ENCODE data around the gene SPTB.

The SPTB gene

DNA sequence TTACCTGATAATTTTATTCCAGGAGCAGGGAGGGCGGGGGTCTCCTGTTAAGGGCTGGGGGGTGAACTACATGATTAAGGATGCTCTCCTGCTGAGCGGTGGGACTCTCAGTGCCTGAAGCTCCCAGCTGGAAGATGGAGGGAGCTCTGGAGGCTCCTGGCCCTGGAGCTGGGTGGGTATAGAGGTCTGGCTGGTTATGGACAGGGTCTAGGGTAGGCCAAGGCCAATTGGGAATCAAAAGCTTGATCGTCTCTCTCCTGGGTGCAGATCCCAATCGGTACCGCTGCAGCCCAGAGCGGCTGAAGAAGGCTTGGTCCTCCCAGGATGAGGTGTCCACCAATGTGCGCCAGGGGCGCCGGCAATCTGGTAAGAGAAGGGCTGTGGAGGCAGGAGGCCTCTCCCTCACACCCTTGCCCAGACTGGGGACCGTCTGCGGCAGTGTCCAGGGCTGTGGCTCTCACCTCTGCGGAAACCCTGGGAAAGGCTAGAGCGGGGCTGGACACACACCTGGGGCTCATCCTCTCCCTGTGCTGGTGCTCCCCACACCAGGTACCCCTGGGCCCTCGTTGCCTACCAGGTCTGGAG, 147.1 kb downstream of the SPTB start:
- Histone ChIP-seq H3K4me3 (ENCODE audit: insufficient read depth, low read depth, low read length) (no peak overlapping the region), H3K36me3 (ENCODE audit: control insufficient read depth, insufficient read depth, low read length) (peaks cover 57% of the 10 kb centered on the region), H3K27me3 (ENCODE audit: control insufficient read depth, insufficient read depth, low read length, poor library complexity, severe bottlenecking) (no peaks in the 10 kb centered on the region), H3K27ac (ENCODE audit: insufficient read depth, low read depth, low read length, poor library complexity, severe bottlenecking) (no peak overlapping the region), H3K9me3 (ENCODE audit: control insufficient read depth, low read length) (no peaks in the 10 kb centered on the region), H3K4me1 (ENCODE audit: control insufficient read depth, insufficient read depth, low read length) (peaks cover 32% of the 10 kb centered on the region)
- 97% methylated on average over 14 of the region's 14 CpGs for WGBS, 2 experiments

DNA sequence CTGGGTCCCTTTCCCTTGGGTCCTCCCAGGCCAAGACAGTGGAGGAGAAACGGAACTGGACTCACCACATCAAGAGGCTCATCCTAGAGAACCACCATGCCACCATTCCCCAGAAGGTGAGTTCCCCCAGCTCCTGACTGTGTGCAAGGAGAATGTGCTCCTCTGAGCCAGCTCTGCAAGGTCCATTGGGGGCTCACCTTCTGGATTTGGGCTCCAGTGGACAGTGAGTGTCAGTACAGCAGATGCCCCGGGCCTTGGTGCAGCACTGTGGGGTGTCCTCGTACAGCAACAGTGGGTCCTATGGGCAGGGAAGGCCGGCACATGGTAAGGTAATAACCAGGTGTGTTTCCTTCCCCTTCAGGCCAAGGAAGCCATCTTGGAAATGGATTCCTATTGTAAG, 147.6 kb downstream of the SPTB start:
- Histone ChIP-seq H3K4me3 (ENCODE audit: insufficient read depth, low read depth, low read length) (no peak overlapping the region), H3K4me1 (ENCODE audit: control insufficient read depth, insufficient read depth, low read length) (peaks cover 30% of the 10 kb centered on the region), H3K27ac (ENCODE audit: insufficient read depth, low read depth, low read length, poor library complexity, severe bottlenecking) (no peak overlapping the region), H3K9me3 (ENCODE audit: control insufficient read depth, low read length) (no peaks in the 10 kb centered on the region), H3K27me3 (ENCODE audit: control insufficient read depth, insufficient read depth, low read length, poor library complexity, severe bottlenecking) (no peaks in the 10 kb centered on the region), H3K36me3 (ENCODE audit: control insufficient read depth, insufficient read depth, low read length) (peaks cover 54% of the 10 kb centered on the region)
- 95 to 99% methylated on average over 4 of the region's 4 CpGs for WGBS, 2 experiments

DNA sequence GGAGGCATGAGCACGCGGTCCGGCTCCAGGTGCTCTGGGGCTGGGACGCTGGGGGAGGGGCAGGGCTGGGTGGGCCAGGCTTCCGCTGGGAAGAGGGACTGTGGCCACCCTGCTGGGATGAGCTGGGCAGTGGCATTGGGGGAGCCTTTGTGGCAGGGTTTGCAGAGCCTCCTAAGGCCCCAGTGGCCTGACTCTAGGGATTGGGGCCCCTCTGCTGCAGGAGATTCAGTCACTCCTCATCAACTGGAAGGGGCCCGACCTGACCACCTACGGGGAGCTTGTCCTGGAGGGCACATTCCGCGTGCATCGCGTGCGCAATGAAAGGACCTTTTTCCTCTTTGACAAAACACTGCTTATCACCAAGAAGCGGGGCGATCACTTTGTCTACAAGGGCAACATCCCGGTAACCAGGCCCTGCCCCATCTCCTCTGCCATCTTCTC, 148.5 kb downstream of the SPTB start:
- Histone ChIP-seq H3K27me3 (ENCODE audit: control insufficient read depth, insufficient read depth, low read length, poor library complexity, severe bottlenecking) (no peaks in the 10 kb centered on the region), H3K36me3 (ENCODE audit: control insufficient read depth, insufficient read depth, low read length) (peaks cover 52% of the 10 kb centered on the region), H3K4me3 (ENCODE audit: insufficient read depth, low read depth, low read length) (no peak overlapping the region), H3K9me3 (ENCODE audit: control insufficient read depth, low read length) (no peaks in the 10 kb centered on the region), H3K4me1 (ENCODE audit: control insufficient read depth, insufficient read depth, low read length) (peaks cover 30% of the 10 kb centered on the region), H3K27ac (ENCODE audit: insufficient read depth, low read depth, low read length, poor library complexity, severe bottlenecking) (no peak overlapping the region)
- 94 to 96% methylated on average over 15 of the region's 15 CpGs for WGBS, 2 experiments

DNA sequence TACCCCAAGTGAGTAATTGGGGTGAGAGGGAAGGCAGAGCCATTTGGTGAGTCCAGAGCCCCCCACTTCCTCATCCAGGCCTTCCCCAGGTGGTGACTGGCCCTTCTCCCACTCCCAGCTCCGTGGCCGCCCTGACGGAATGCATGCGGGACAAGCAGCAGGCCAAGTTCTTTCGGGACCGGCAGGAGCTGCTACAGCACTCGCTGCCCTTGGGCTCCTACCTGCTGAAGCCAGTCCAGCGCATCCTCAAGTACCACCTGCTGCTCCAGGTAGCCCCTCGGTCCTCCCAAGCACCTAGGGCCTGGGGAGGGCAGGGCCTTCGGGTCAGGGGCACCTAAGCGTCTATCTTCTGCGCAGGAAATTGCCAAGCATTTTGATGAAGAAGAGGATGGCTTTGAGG, 149.0 kb downstream of the SPTB start:
- no peak overlapping the region for H3K27ac ChIP-seq (ENCODE audit: insufficient read depth, low read depth, low read length, poor library complexity, severe bottlenecking)
- no peaks in the 10 kb centered on the region for H3K9me3 ChIP-seq (ENCODE audit: control insufficient read depth, low read length)
- WGBS, 2 experiments, result 94 to 95% methylated on average over 12 of the region's 12 CpGs
- H3K27me3 ChIP-seq (ENCODE audit: control insufficient read depth, insufficient read depth, low read length, poor library complexity, severe bottlenecking), result no peaks in the 10 kb centered on the region
- peaks cover 31% of the 10 kb centered on the region for H3K4me1 ChIP-seq (ENCODE audit: control insufficient read depth, insufficient read depth, low read length)
- H3K4me3 ChIP-seq (ENCODE audit: insufficient read depth, low read depth, low read length), result no peak overlapping the region
- H3K36me3 ChIP-seq (ENCODE audit: control insufficient read depth, insufficient read depth, low read length), result peaks cover 47% of the 10 kb centered on the region

DNA sequence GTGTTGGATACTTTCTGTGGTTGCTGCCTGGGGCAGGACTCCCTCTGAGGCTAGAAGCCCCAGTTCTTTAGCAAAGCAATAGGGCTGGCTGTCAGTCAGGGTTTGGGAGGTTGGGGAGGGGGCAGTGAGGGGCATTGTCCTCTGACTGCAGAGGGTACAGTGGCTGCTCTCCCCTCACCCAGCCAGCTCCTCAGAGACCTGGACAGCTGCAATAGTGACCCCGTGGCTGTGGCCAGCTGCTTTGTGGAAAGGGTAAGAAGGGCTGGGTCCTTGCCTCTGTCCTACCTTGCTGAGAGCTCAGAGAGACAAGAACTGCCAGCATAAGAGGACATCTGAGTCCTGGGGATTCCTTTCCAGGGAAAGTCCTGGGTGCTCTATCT, 149.7 kb downstream of the SPTB start:
- Histone ChIP-seq H3K27me3 (ENCODE audit: control insufficient read depth, insufficient read depth, low read length, poor library complexity, severe bottlenecking) (no peaks in the 10 kb centered on the region), H3K27ac (ENCODE audit: insufficient read depth, low read depth, low read length, poor library complexity, severe bottlenecking) (no peak overlapping the region), H3K9me3 (ENCODE audit: control insufficient read depth, low read length) (no peaks in the 10 kb centered on the region), H3K36me3 (ENCODE audit: control insufficient read depth, insufficient read depth, low read length) (peaks cover 46% of the 10 kb centered on the region), H3K4me3 (ENCODE audit: insufficient read depth, low read depth, low read length) (no peak overlapping the region), H3K4me1 (ENCODE audit: control insufficient read depth, insufficient read depth, low read length) (peaks cover 33% of the 10 kb centered on the region)
- WGBS, 2 experiments, result 83 to 84% methylated on average over 1 of the region's 1 CpG

DNA sequence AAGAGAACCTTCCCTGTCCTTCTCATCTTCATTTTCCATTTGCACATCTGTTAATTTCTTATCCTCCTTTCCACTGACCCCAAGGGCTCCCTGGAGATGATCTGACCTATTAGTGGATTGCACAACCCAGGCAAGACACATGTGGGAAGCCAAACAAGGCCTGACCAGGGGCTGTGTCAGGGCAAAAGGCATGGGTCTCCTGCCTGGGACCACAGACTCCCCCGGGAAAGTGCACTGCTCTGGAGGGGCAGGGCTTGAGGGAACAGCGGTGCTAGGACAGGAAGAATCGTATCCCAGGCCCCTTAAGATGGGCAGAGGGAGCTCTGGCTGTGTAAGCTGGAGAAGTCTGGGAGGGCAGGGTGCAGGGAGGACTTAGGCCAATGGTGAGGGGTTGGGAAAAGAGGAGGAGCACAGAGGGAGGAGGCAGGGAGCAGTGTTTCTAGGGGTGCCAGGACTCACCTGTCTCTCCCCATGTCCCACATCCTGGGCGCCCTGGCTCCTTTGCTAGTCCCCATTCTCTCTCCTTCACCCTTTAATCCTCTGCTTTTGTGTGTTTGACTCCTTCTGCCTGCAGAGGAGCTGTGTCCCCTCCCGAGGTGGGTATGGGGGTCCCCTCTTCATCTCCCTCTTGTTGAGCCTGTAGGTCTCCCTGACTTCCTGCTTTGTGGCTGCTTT, 150.2 kb downstream of the SPTB start:
- Histone ChIP-seq H3K4me1 (ENCODE audit: control insufficient read depth, insufficient read depth, low read length) (peaks cover 36% of the 10 kb centered on the region), H3K27ac (ENCODE audit: insufficient read depth, low read depth, low read length, poor library complexity, severe bottlenecking) (no peak overlapping the region), H3K36me3 (ENCODE audit: control insufficient read depth, insufficient read depth, low read length) (peaks cover 46% of the 10 kb centered on the region), H3K27me3 (ENCODE audit: control insufficient read depth, insufficient read depth, low read length, poor library complexity, severe bottlenecking) (no peaks in the 10 kb centered on the region), H3K9me3 (ENCODE audit: control insufficient read depth, low read length) (no peaks in the 10 kb centered on the region), H3K4me3 (ENCODE audit: insufficient read depth, low read depth, low read length) (no peak overlapping the region)
- WGBS, 2 experiments, result 82 to 83% methylated on average over 5 of the region's 5 CpGs

DNA sequence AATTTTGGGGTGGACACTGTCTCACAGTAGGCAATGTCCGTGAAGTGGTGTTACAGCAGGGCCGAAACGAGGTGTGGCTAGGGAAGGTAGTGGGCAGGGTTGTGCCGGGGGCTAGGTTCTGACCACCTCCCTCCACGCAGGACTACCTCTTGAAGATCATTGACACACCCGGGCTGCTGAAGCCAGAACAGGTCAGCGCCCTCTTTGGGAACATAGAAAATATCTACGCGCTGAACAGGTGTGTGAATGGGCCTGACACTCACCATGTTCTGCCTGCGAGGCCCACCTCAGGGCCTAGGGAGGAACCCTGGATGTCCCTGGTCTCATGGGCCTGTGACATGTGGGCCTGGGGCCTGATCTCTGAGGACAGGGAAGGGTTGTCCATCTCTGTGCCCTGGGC, 150.9 kb downstream of the SPTB start:
- H3K9me3 ChIP-seq (ENCODE audit: control insufficient read depth, low read length), result no peaks in the 10 kb centered on the region
- no peak overlapping the region for H3K4me3 ChIP-seq (ENCODE audit: insufficient read depth, low read depth, low read length)
- H3K4me1 ChIP-seq (ENCODE audit: control insufficient read depth, insufficient read depth, low read length), result peaks cover 42% of the 10 kb centered on the region
- no peaks in the 10 kb centered on the region for H3K27me3 ChIP-seq (ENCODE audit: control insufficient read depth, insufficient read depth, low read length, poor library complexity, severe bottlenecking)
- 96 to 97% methylated on average over 10 of the region's 10 CpGs for WGBS, 2 experiments
- no peak overlapping the region for H3K27ac ChIP-seq (ENCODE audit: insufficient read depth, low read depth, low read length, poor library complexity, severe bottlenecking)
- peaks cover 45% of the 10 kb centered on the region for H3K36me3 ChIP-seq (ENCODE audit: control insufficient read depth, insufficient read depth, low read length)

DNA sequence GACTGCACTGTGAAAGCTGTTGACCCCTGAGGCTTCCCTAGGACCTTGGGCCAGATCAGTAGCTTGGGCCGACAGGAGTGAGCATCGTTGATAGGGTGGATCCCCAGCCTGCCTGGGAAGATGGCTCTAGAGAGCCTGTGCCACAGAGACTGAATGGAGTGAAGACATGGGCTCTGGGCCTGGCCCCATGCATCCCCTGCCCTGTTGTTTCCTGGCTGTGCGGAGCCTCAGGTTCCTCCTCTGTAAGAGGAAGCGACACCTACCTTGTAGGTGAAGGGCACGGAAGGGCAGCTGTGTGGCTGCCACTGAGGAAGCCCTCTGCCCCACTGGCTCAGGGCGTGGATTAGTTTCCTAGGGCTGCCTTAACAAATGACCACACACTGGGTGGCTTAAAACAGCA, 151.6 kb downstream of the SPTB start:
- peaks cover 39% of the 10 kb centered on the region for H3K36me3 ChIP-seq (ENCODE audit: control insufficient read depth, insufficient read depth, low read length)
- 96 to 97% methylated on average over 6 of the region's 6 CpGs for WGBS, 2 experiments
- no peaks in the 10 kb centered on the region for H3K9me3 ChIP-seq (ENCODE audit: control insufficient read depth, low read length)
- H3K27me3 ChIP-seq (ENCODE audit: control insufficient read depth, insufficient read depth, low read length, poor library complexity, severe bottlenecking), result no peaks in the 10 kb centered on the region
- H3K4me3 ChIP-seq (ENCODE audit: insufficient read depth, low read depth, low read length), result no peak overlapping the region
- no peak overlapping the region for H3K27ac ChIP-seq (ENCODE audit: insufficient read depth, low read depth, low read length, poor library complexity, severe bottlenecking)
- H3K4me1 ChIP-seq (ENCODE audit: control insufficient read depth, insufficient read depth, low read length), result peaks cover 48% of the 10 kb centered on the region

DNA sequence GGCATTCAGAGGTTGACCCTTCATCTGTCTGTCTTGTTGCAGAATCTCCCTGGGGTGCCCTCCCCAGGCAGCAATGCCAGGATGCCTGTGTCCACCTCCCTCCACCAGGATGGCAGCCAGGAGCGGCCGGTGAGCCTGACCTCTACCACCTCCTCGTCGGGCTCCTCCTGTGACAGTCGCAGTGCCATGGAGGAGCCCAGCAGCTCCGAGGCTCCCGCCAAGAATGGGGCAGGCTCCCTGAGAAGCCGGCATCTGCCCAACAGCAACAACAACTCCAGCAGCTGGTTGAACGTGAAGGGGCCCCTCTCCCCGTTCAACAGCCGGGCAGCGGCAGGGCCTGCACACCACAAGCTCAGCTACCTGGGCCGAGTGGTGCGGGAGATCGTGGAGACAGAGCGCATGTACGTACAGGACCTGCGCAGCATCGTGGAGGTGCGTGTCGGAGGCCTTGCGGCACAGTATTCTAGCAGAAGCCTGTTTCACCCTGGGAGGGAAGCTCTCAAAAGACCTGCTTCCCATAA, 152.1 kb downstream of the SPTB start:
- Histone ChIP-seq H3K36me3 (ENCODE audit: control insufficient read depth, insufficient read depth, low read length) (peaks cover 36% of the 10 kb centered on the region), H3K4me3 (ENCODE audit: insufficient read depth, low read depth, low read length) (no peak overlapping the region), H3K27ac (ENCODE audit: insufficient read depth, low read depth, low read length, poor library complexity, severe bottlenecking) (no peak overlapping the region), H3K9me3 (ENCODE audit: control insufficient read depth, low read length) (no peaks in the 10 kb centered on the region), H3K27me3 (ENCODE audit: control insufficient read depth, insufficient read depth, low read length, poor library complexity, severe bottlenecking) (no peaks in the 10 kb centered on the region), H3K4me1 (ENCODE audit: control insufficient read depth, insufficient read depth, low read length) (peaks cover 53% of the 10 kb centered on the region)
- WGBS, 2 experiments, result 94 to 95% methylated on average over 22 of the region's 22 CpGs

DNA sequence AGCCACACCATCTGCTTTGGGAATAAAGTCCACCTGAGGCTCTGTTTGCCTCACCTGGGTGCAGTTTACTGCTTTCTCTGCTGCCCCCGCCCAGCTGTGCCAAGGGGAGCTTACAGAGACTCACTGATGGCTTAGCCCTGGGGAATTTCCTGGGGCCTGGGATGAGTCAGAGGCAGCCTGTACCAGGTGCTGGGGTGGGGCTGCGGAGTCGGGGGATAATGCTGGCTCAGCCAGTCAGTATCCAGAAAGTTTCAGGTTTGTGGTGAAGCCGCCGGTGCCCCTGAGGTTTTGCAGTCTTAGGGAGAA, 153.2 kb downstream of the SPTB start:
- Histone ChIP-seq H3K9me3 (ENCODE audit: control insufficient read depth, low read length) (no peaks in the 10 kb centered on the region), H3K36me3 (ENCODE audit: control insufficient read depth, insufficient read depth, low read length) (peaks cover 26% of the 10 kb centered on the region), H3K4me1 (ENCODE audit: control insufficient read depth, insufficient read depth, low read length) (peaks cover 64% of the 10 kb centered on the region), H3K27ac (ENCODE audit: insufficient read depth, low read depth, low read length, poor library complexity, severe bottlenecking) (no peak overlapping the region), H3K4me3 (ENCODE audit: insufficient read depth, low read depth, low read length) (no peak overlapping the region), H3K27me3 (ENCODE audit: control insufficient read depth, insufficient read depth, low read length, poor library complexity, severe bottlenecking) (no peaks in the 10 kb centered on the region)
- 68 to 73% methylated on average over 5 of the region's 5 CpGs for WGBS, 2 experiments

Data from ectodermal cell (in vitro differentiated cells).